GM23338 (cell line): ENCODE data around the gene SETBP1. TPM values are rescaled to one million over a fixed set of nuclear protein-coding genes. Genes with fewer than 3 reads are reported as not detected.

Source experiments
- ATAC-seq: fragments of 200-7000 bp; cut with Tn5 transposase; 3 replicates; pipeline ENCODE4 v1.9.1; 2020
- DNase-seq: peaks from one replicate; pipeline ENCODE4 v3.0.0-alpha.2; 2015; ENCODE audit warnings: low spot score
- H2AFZ ChIP-seq: fragments of 200-600 bp; sonication (generic); 2 replicates; pipeline ENCODE4 v1.8.0; 2016; ENCODE audit warnings: antibody characterized with exemption, mild to moderate bottlenecking, moderate library complexity
- H3F3A ChIP-seq: fragments of 200-600 bp; sonication (generic); replicated peaks from 2 replicates; pipeline ENCODE4 v1.8.0; 2017; ENCODE audit warnings: antibody characterized with exemption, mixed run types, low read depth
- H3K27ac ChIP-seq: fragments of 200-600 bp; sonication (generic); 2 replicates; pipeline ENCODE4 v1.6.1; 2016; ENCODE audit warnings: low read depth
- H3K27me3 ChIP-seq: fragments of 200-600 bp; sonication (generic); 2 replicates; pipeline ENCODE4 v1.8.0; 2016; ENCODE audit warnings: mild to moderate bottlenecking, mixed run types, moderate library complexity; ENCODE audit not compliant: insufficient read depth
- H3K36me3 ChIP-seq: fragments of 200-600 bp; sonication (generic); 2 replicates; pipeline ENCODE4 v1.8.0; 2016; ENCODE audit warnings: mild to moderate bottlenecking; ENCODE audit not compliant: insufficient read depth
- H3K4me1 ChIP-seq: fragments of 200-600 bp; sonication (generic); 2 replicates; pipeline ENCODE4 v1.8.0; 2016; ENCODE audit warnings: mild to moderate bottlenecking, moderate library complexity; ENCODE audit not compliant: insufficient read depth
- H3K4me2 ChIP-seq: fragments of 200-600 bp; sonication (generic); 2 replicates; pipeline ENCODE4 v1.7.1; 2017; ENCODE audit warnings: mixed run types
- H3K4me3 ChIP-seq: fragments of 200-600 bp; sonication (generic); 2 replicates; pipeline ENCODE4 v1.6.1; 2016; ENCODE audit warnings: mixed run types
- H3K79me2 ChIP-seq: fragments of 200-600 bp; sonication (generic); replicated peaks from 2 replicates; pipeline ENCODE4 v1.8.0; 2017; ENCODE audit warnings: mild to moderate bottlenecking; ENCODE audit not compliant: insufficient read depth
- H3K9me2 ChIP-seq: fragments of 200-600 bp; sonication (generic); 2 replicates; pipeline ENCODE4 v1.8.0; 2017; ENCODE audit not compliant: insufficient read depth
- H4K20me1 ChIP-seq: fragments of 200-600 bp; sonication (generic); replicated peaks from 2 replicates; pipeline ENCODE4 v1.8.0; 2017; ENCODE audit warnings: mild to moderate bottlenecking; ENCODE audit not compliant: insufficient read depth
- H3K27ac Mint-ChIP-seq: 2 replicates; pipeline ENCODE4 v1.8.0; 2020; ENCODE audit warnings: inconsistent platforms, mild to moderate bottlenecking, moderate library complexity, mixed read lengths
- H3K27me3 Mint-ChIP-seq: 3 replicates; pipeline ENCODE4 v1.8.0; 2022; ENCODE audit warnings: low read depth, mild to moderate bottlenecking, moderate library complexity, mixed read lengths, inconsistent platforms; ENCODE audit not compliant: insufficient read depth, poor library complexity
- H3K36me3 Mint-ChIP-seq: 3 replicates; pipeline ENCODE4 v1.8.0; 2021; ENCODE audit warnings: low read depth, mild to moderate bottlenecking, inconsistent platforms, moderate library complexity, mixed read lengths
- H3K4me1 Mint-ChIP-seq: 3 replicates; pipeline ENCODE4 v1.8.0; 2020; ENCODE audit warnings: mild to moderate bottlenecking, inconsistent platforms, mixed read lengths
- H3K4me3 Mint-ChIP-seq: 3 replicates; pipeline ENCODE4 v1.8.0; 2021; ENCODE audit warnings: moderate library complexity, mild to moderate bottlenecking, inconsistent platforms, mixed read lengths
- H3K9me3 Mint-ChIP-seq: 3 replicates; pipeline ENCODE4 v1.8.0; 2020; ENCODE audit warnings: moderate library complexity, mild to moderate bottlenecking, inconsistent platforms, mixed read lengths
- ETS1 ChIP-seq: IDR thresholded peaks from 2 replicates; pipeline ENCODE4 v1.6.1; 2016; ENCODE audit warnings: antibody characterized with exemption
- NANOG ChIP-seq: IDR thresholded peaks from 2 replicates; pipeline ENCODE4 v1.6.1; 2016; ENCODE audit warnings: antibody characterized with exemption, borderline replicate concordance
- POLR2AphosphoS5 ChIP-seq: IDR thresholded peaks from 2 replicates; pipeline ENCODE4 v1.6.1; 2016; ENCODE audit warnings: antibody characterized with exemption, low read depth
- ZNF114 ChIP-seq: fragments of 250-450 bp; sonication (Bioruptor Pico); IDR thresholded peaks from 2 replicates; pipeline ENCODE4 v1.5.0; 2020; ENCODE audit warnings: mild to moderate bottlenecking, moderate library complexity
- ZNF462 ChIP-seq: fragments of 250-450 bp; sonication (Bioruptor Pico); IDR thresholded peaks from 2 replicates; pipeline ENCODE4 v1.5.0; 2020; ENCODE audit warnings: mild to moderate bottlenecking, moderate library complexity
- polyA plus RNA-seq: library from polyadenylated mRNA; unstranded; fragments of >200 nt; fragmentation: Nextera tagmentation; extraction: Ambion mirVana; gene quantifications from 2 replicates; pipeline ENCODE4 v1.2.1, GENCODE V29; 2016
- total RNA-seq: library from RNA; depleted of rRNA; stranded (reverse); fragments of >200 nt; shearing (Covaris generic); gene quantifications from 2 replicates; pipeline ENCODE4 v1.2.3, GENCODE V29; 2014
- TF ChIP-seq, protein P1 (sequence below), 2 experiments: fragments of 200-600 bp in 1 of 2; sonication (generic) in 1 of 2; conservative IDR thresholded peaks; 2 replicates each; pipeline versions ENCODE4 v1.5.1 to v1.6.1; 2016 to 2017; ENCODE audit warnings: antibody characterized with exemption in 2 of 2, low read depth in 2 of 2, mild to moderate bottlenecking in 2 of 2, moderate library complexity in 1 of 2

SETBP1 gene
- total and polyA plus RNA-seq, 2 experiments from 2014 or later = 1.6 to 5.5 TPM

DNA sequence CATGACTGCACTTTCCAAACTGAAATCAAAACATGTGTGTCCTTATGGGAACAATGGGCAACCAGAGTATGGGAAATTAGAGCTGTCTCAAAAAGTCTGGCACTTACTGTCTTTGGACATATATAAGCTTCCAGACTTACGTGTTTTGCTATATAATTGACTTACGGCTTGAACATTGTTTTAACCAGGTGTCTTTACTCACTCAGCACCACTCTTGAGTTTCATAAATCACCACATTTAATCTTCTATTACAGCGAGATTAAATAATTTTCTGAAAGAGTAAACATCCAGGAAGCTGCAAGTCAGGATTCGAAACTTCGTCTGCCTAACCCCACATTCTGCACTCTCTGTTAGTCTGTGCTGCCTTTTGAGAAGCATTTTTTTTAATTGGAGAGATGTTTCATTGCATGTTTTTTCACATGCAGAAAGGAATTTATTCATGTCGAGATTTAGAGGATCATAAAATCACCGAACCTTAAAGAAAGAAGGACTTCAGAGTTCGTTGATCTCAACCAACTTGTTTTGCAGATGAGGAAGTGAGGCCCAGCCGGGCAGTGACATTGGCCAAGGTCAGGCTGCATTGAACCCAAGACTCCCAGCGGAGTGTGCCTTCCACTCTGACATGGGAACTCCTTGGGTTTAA lies 137.3 kb downstream of the SETBP1 start:
- Mint-ChIP-seq H3K27me3 (peaks cover 9% of the 10 kb centered on the region), H3K36me3 (no peaks in the 10 kb centered on the region), H3K27ac (no peak overlapping the region), H3K4me1 (peaks cover 32% of the 10 kb centered on the region), H3K4me3 (no peak overlapping the region), H3K9me3 (no peaks in the 10 kb centered on the region)
- no peak for ATAC-seq
- Histone ChIP-seq H3K4me1 (peaks cover 11% of the 10 kb centered on the region; the same call in 1 of the 2 replicates), H3K27me3 (no peaks in the 10 kb centered on the region), H4K20me1 (no peaks in the 10 kb centered on the region), H3K4me3 (no peak overlapping the region), H3K27ac (no peak overlapping the region), H3K79me2 (no peaks in the 10 kb centered on the region), H3K36me3 (no peaks in the 10 kb centered on the region), H3K4me2 (no peak overlapping the region), H3K9me2 (peaks cover 9% of the 10 kb centered on the region; the same call in 1 of the 2 replicates), H2AFZ (no peak overlapping the region), H3F3A (no peaks in the 10 kb centered on the region)
- TF ChIP-seq POLR2AphosphoS5 (no peak), ZNF114 (CRISPR knock-in tag) (no peak), NANOG (no peak), ETS1 (no peak), ZNF462 (CRISPR knock-in tag) (no peak)
- TF ChIP-seq, protein P1, sequence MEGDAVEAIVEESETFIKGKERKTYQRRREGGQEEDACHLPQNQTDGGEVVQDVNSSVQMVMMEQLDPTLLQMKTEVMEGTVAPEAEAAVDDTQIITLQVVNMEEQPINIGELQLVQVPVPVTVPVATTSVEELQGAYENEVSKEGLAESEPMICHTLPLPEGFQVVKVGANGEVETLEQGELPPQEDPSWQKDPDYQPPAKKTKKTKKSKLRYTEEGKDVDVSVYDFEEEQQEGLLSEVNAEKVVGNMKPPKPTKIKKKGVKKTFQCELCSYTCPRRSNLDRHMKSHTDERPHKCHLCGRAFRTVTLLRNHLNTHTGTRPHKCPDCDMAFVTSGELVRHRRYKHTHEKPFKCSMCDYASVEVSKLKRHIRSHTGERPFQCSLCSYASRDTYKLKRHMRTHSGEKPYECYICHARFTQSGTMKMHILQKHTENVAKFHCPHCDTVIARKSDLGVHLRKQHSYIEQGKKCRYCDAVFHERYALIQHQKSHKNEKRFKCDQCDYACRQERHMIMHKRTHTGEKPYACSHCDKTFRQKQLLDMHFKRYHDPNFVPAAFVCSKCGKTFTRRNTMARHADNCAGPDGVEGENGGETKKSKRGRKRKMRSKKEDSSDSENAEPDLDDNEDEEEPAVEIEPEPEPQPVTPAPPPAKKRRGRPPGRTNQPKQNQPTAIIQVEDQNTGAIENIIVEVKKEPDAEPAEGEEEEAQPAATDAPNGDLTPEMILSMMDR (conservative IDR thresholded peaks at IDR 0.05; ENCODE audit: low read depth in 2 of 2) = no peak
- no peak for DNase-seq
